SHP77 (cell line): ENCODE data around the gene TMEM237.
"Not testable (repeated sequence)": the region's sequence is repeated elsewhere in the genome, so short reads cannot be mapped to it uniquely, and the experiment has no call there.

ENCODE experiments used
- DNase-seq, 2 experiments: peaks; one replicate each; lab custom pipeline; 2025; lab: John Stamatoyannopoulos, UW

The TMEM237 gene

GRCh38 chr2:201643216-201643890, at the start of gene TMEM237:
Gene TMEM237 (minus strand): TSS chr2:201643503. CDS start chr2:201643400, 103 bp downstream.
- DNase-seq = peak in 1 of 2 experiments; percentile 42

GRCh38 chr2:201685156-201685555, 41.9 kb upstream of the TMEM237 start:
- DNase-seq = no peak

GRCh38 chr2:201680743-201681142, 37.4 kb upstream of the TMEM237 start:
- peak; percentile 13 to 24 for DNase-seq

GRCh38 chr2:201678401-201678800, 35.1 kb upstream of the TMEM237 start:
- DNase-seq = no peak

- no peak for DNase-seq
These were observed 32.2 kb upstream of the TMEM237 start for GRCh38 chr2:201675454-201675853.

GRCh38 chr2:201674794-201675193, 31.5 kb upstream of the TMEM237 start:
- DNase-seq = no peak

GRCh38 chr2:201674298-201674697, 31.0 kb upstream of the TMEM237 start:
- DNase-seq = no peak

- no peak for DNase-seq
These were observed 30.2 kb upstream of the TMEM237 start for GRCh38 chr2:201673546-201673945.

GRCh38 chr2:201671205-201671604, 27.9 kb upstream of the TMEM237 start:
- DNase-seq = not testable (repeated sequence)

- no peak for DNase-seq
These were observed 26.6 kb upstream of the TMEM237 start for GRCh38 chr2:201669865-201670264.

- DNase-seq = no peak
These were observed 25.2 kb upstream of the TMEM237 start for GRCh38 chr2:201668402-201668910.

GRCh38 chr2:201664334-201664733, 21.0 kb upstream of the TMEM237 start:
- no peak for DNase-seq

GRCh38 chr2:201661366-201661765, 18.1 kb upstream of the TMEM237 start:
- DNase-seq = no peak

GRCh38 chr2:201660293-201660895, 17.1 kb upstream of the TMEM237 start:
- DNase-seq = no peak

- DNase-seq = no peak
These were observed 13.4 kb upstream of the TMEM237 start for GRCh38 chr2:201656740-201657139.

- DNase-seq = no peak
These were observed 12.8 kb upstream of the TMEM237 start for GRCh38 chr2:201656102-201656501.

- no peak for DNase-seq
These were observed 11.5 kb upstream of the TMEM237 start for GRCh38 chr2:201654616-201655384.

- no peak for DNase-seq
These were observed 9.9 kb upstream of the TMEM237 start for GRCh38 chr2:201653221-201653620.

- DNase-seq = no peak
These were observed 6.1 kb upstream of the TMEM237 start for GRCh38 chr2:201649442-201649841.

- DNase-seq = no peak
These were observed 4.1 kb upstream of the TMEM237 start for GRCh38 chr2:201647431-201647830.

GRCh38 chr2:201644001-201644400, 698 bp upstream of the TMEM237 start:
- DNase-seq = no peak

- DNase-seq = peak; percentile 79 to 80
These were observed 606 bp downstream of the TMEM237 start for GRCh38 chr2:201642579-201643215.
